ENCODE measurements around the gene TTLL9. TPM values are rescaled to one million over a fixed set of nuclear protein-coding genes. Genes with fewer than 3 reads are reported as not detected.

The TTLL9 gene
- total RNA-seq, 1 experiment from 2014 or later: not detected

- Histone ChIP-seq H3K36me3 (ENCODE audit: insufficient read depth, low read length, poor library complexity, severe bottlenecking) (peaks cover 45% of the 10 kb centered on the region), H3K27ac (ENCODE audit: low read depth, low read length, poor library complexity, severe bottlenecking) (no peak overlapping the region), H3K4me3 (ENCODE audit: low read depth, low read length, poor library complexity, severe bottlenecking) (no peak overlapping the region), H3K9me3 (ENCODE audit: low read depth, low read length, poor library complexity, severe bottlenecking) (no peaks in the 10 kb centered on the region), H3K4me1 (ENCODE audit: insufficient read depth, low read length, poor library complexity, severe bottlenecking) (peaks cover 11% of the 10 kb centered on the region), H3K27me3 (replicated peaks; ENCODE audit: insufficient read depth, low read depth, low read length, poor library complexity) (no peaks in the 10 kb centered on the region)
- TF ChIP-seq EZH2 (IDR thresholded peaks at IDR 0.05; ENCODE audit: borderline replicate concordance, low read depth, low read length, poor library complexity, severe bottlenecking): no peak
- no peak for TF ChIP-seq CTCF (conservative IDR thresholded peaks at IDR 0.05; ENCODE audit: low read depth, low read length)
- no TSS peak for BruUV-seq (replicated peaks)
- intact Hi-C loops (cut with micrococcal nuclease; ENCODE audit: unreplicated experiment): no loop called here
- ChIA-PET CTCF (no interaction called here), POLR2A (ENCODE audit: low non-redundant PET) (no interaction called here)
- DNase-seq (ENCODE audit: low spot score): peak; percentile 65
Observed at GRCh38 chr20:31945785-31946184, 75.4 kb downstream of the TTLL9 start.

- no peaks in the 10 kb centered on the region for H3K9me3 ChIP-seq (ENCODE audit: low read depth, low read length, poor library complexity, severe bottlenecking)
- peaks cover 15% of the 10 kb centered on the region for H3K4me1 ChIP-seq (ENCODE audit: insufficient read depth, low read length, poor library complexity, severe bottlenecking)
- ChIA-PET CTCF (no interaction called here), POLR2A (ENCODE audit: low non-redundant PET) (no interaction called here)
- no peak overlapping the region for H3K27ac ChIP-seq (ENCODE audit: low read depth, low read length, poor library complexity, severe bottlenecking)
- no peak for TF ChIP-seq EZH2 (IDR thresholded peaks at IDR 0.05; ENCODE audit: borderline replicate concordance, low read depth, low read length, poor library complexity, severe bottlenecking)
- no peaks in the 10 kb centered on the region for H3K27me3 ChIP-seq (replicated peaks; ENCODE audit: insufficient read depth, low read depth, low read length, poor library complexity)
- no peak overlapping the region for H3K4me3 ChIP-seq (ENCODE audit: low read depth, low read length, poor library complexity, severe bottlenecking)
- BruUV-seq (replicated peaks): no TSS peak
- H3K36me3 ChIP-seq (ENCODE audit: insufficient read depth, low read length, poor library complexity, severe bottlenecking): peaks cover 45% of the 10 kb centered on the region
- DNase-seq (ENCODE audit: low spot score): no peak
- intact Hi-C loops (cut with micrococcal nuclease; ENCODE audit: unreplicated experiment): no loop called here
Observed at GRCh38 chr20:31948008-31948407, 77.6 kb downstream of the TTLL9 start.

GRCh38 chr20:31949877-31950646 is 79.6 kb downstream of the TTLL9 start:
- intact Hi-C loops (cut with micrococcal nuclease; ENCODE audit: unreplicated experiment): no loop called here
- Histone ChIP-seq H3K27me3 (replicated peaks; ENCODE audit: insufficient read depth, low read depth, low read length, poor library complexity) (peaks cover 5% of the 10 kb centered on the region), H3K9me3 (ENCODE audit: low read depth, low read length, poor library complexity, severe bottlenecking) (no peaks in the 10 kb centered on the region), H3K4me1 (ENCODE audit: insufficient read depth, low read length, poor library complexity, severe bottlenecking) (peaks cover 15% of the 10 kb centered on the region), H3K27ac (ENCODE audit: low read depth, low read length, poor library complexity, severe bottlenecking) (no peak overlapping the region), H3K36me3 (ENCODE audit: insufficient read depth, low read length, poor library complexity, severe bottlenecking) (peaks cover 38% of the 10 kb centered on the region), H3K4me3 (ENCODE audit: low read depth, low read length, poor library complexity, severe bottlenecking) (peak overlapping the region; percentile 98)
- ChIA-PET CTCF (no interaction called here), POLR2A (ENCODE audit: low non-redundant PET) (no interaction called here)
- no peak for DNase-seq (ENCODE audit: low spot score)
- no peak for TF ChIP-seq EZH2 (IDR thresholded peaks at IDR 0.05; ENCODE audit: borderline replicate concordance, low read depth, low read length, poor library complexity, severe bottlenecking)
- no peak for TF ChIP-seq CTCF (conservative IDR thresholded peaks at IDR 0.05; ENCODE audit: low read depth, low read length)
- no TSS peak for BruUV-seq (replicated peaks)

- BruUV-seq (replicated peaks): no TSS peak
- peak overlapping the region; percentile 98 for H3K4me3 ChIP-seq (ENCODE audit: low read depth, low read length, poor library complexity, severe bottlenecking)
- H3K27me3 ChIP-seq (replicated peaks; ENCODE audit: insufficient read depth, low read depth, low read length, poor library complexity): peaks cover 14% of the 10 kb centered on the region
- H3K9me3 ChIP-seq (ENCODE audit: low read depth, low read length, poor library complexity, severe bottlenecking): no peaks in the 10 kb centered on the region
- CTCF ChIA-PET: interaction anchor here (0.8 kb wide), 1 partner anchor 96 kb away, joined by 4 read pairs; no protein-coding TSS in a partner anchor
- peak overlapping the region; percentile 84 for H3K27ac ChIP-seq (ENCODE audit: low read depth, low read length, poor library complexity, severe bottlenecking)
- DNase-seq (ENCODE audit: low spot score): no peak
- TF ChIP-seq EZH2 (IDR thresholded peaks at IDR 0.05; ENCODE audit: borderline replicate concordance, low read depth, low read length, poor library complexity, severe bottlenecking) (no peak), CTCF (conservative IDR thresholded peaks at IDR 0.05; ENCODE audit: low read depth, low read length) (no peak)
- peaks cover 8% of the 10 kb centered on the region for H3K4me1 ChIP-seq (ENCODE audit: insufficient read depth, low read length, poor library complexity, severe bottlenecking)
- intact Hi-C loops (cut with micrococcal nuclease; ENCODE audit: unreplicated experiment): no loop called here
- POLR2A ChIA-PET (ENCODE audit: low non-redundant PET): no interaction called here
- peaks cover 26% of the 10 kb centered on the region for H3K36me3 ChIP-seq (ENCODE audit: insufficient read depth, low read length, poor library complexity, severe bottlenecking)
Observed at GRCh38 chr20:31951203-31951529, 80.7 kb downstream of the TTLL9 start.
